Ectodermal cell (in vitro differentiated cells): ENCODE measurements around the gene ST6GAL1.
"Not testable (repeated sequence)": the region's sequence is repeated elsewhere in the genome, so short reads cannot be mapped to it uniquely, and the experiment has no call there.

Experiments used
- H3K27ac ChIP-seq: 2 replicates; pipeline ENCODE4 v1.7.0; 2013; ENCODE audit warnings: mild to moderate bottlenecking, low read depth, low read length; ENCODE audit not compliant: insufficient read depth, poor library complexity, severe bottlenecking
- H3K27me3 ChIP-seq: 2 replicates; pipeline ENCODE4 v1.7.0; 2013; ENCODE audit warnings: mild to moderate bottlenecking, low read length; ENCODE audit not compliant: insufficient read depth, control insufficient read depth, poor library complexity, severe bottlenecking
- H3K36me3 ChIP-seq: one replicate; pipeline ENCODE4 v1.7.0; 2013; ENCODE audit warnings: low read length; ENCODE audit not compliant: control insufficient read depth, insufficient read depth
- H3K4me1 ChIP-seq: one replicate; pipeline ENCODE4 v1.7.0; 2013; ENCODE audit warnings: low read length; ENCODE audit not compliant: control insufficient read depth, insufficient read depth
- H3K4me3 ChIP-seq: 2 replicates; pipeline ENCODE4 v1.7.0; 2013; ENCODE audit warnings: low read depth, low read length, control low read depth; ENCODE audit not compliant: insufficient read depth
- H3K9me3 ChIP-seq: 2 replicates; pipeline ENCODE4 v1.7.0; 2013; ENCODE audit warnings: mild to moderate bottlenecking, low read length, moderate library complexity; ENCODE audit not compliant: control insufficient read depth
- WGBS, 2 experiments: methylation state at CpG; one replicate each; pipeline ENCODE4 v1.1.7; 2013; ENCODE audit warnings: missing lambda C conversion rate in 2 of 2; 5-methylcytosine and 5-hydroxymethylcytosine counted together

ST6GAL1 gene

DNA sequence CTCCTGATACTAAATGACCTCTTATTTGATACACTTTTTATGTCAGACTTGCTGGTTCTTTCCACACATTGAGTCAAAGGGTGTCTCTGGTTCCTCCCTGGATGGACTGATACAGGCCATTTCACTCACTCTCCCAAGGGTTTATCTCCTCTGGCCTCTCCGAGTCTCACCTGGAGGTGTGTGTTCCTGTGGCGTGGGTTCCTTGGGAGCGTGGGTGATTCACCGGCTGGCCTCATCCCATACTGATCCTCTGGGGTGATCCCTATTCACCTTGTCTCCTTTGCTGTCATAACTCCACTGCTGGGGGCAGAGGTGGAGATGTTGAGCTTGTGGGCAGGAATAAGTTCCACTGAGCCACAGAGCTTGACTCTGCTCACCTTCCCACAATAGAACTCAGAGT is 61.1 kb downstream of the ST6GAL1 start:
- Histone ChIP-seq H3K4me1 (no peaks in the 10 kb centered on the region), H3K27ac (no peak overlapping the region), H3K36me3 (no peaks in the 10 kb centered on the region), H3K9me3 (no peaks in the 10 kb centered on the region), H3K4me3 (no peak overlapping the region), H3K27me3 (no peaks in the 10 kb centered on the region)
- 93 to 95% methylated on average over 4 of the region's 4 CpGs for WGBS, 2 experiments

GRCh38 chr3:186992096-186992495 is 61.8 kb downstream of the ST6GAL1 start:
- no CpG with 5 or more reads among the region's 1 CpG for WGBS, 2 experiments
- H3K4me3 ChIP-seq, H3K27me3 ChIP-seq, H3K36me3 ChIP-seq, H3K9me3 ChIP-seq, H3K27ac ChIP-seq, H3K4me1 ChIP-seq: not testable (repeated sequence)

- Histone ChIP-seq H3K36me3 (no peaks in the 10 kb centered on the region), H3K9me3 (no peaks in the 10 kb centered on the region), H3K4me1 (peaks cover under 1% of the 10 kb centered on the region), H3K4me3 (no peak overlapping the region), H3K27ac (no peak overlapping the region), H3K27me3 (no peaks in the 10 kb centered on the region)
- 95 to 96% methylated on average over 7 of the region's 7 CpGs for WGBS, 2 experiments
Observed at GRCh38 chr3:186993210-186993782, 63.0 kb downstream of the ST6GAL1 start.

GRCh38 chr3:186994000-186994955 is 64.0 kb downstream of the ST6GAL1 start:
- H3K27ac ChIP-seq, result no peak overlapping the region
- H3K36me3 ChIP-seq, result no peaks in the 10 kb centered on the region
- 91 to 94% methylated on average over 11 of the region's 11 CpGs for WGBS, 2 experiments
- H3K4me1 ChIP-seq, result peaks cover 10% of the 10 kb centered on the region
- no peak overlapping the region for H3K4me3 ChIP-seq
- H3K9me3 ChIP-seq, result no peaks in the 10 kb centered on the region
- H3K27me3 ChIP-seq, result no peaks in the 10 kb centered on the region

GRCh38 chr3:186996356-186996755 is 66.0 kb downstream of the ST6GAL1 start:
- 94 to 95% methylated on average over 6 of the region's 6 CpGs for WGBS, 2 experiments
- Histone ChIP-seq H3K27ac (no peak overlapping the region), H3K36me3 (no peaks in the 10 kb centered on the region), H3K4me3 (no peak overlapping the region), H3K9me3 (no peaks in the 10 kb centered on the region), H3K4me1 (peaks cover 10% of the 10 kb centered on the region), H3K27me3 (no peaks in the 10 kb centered on the region)

DNA sequence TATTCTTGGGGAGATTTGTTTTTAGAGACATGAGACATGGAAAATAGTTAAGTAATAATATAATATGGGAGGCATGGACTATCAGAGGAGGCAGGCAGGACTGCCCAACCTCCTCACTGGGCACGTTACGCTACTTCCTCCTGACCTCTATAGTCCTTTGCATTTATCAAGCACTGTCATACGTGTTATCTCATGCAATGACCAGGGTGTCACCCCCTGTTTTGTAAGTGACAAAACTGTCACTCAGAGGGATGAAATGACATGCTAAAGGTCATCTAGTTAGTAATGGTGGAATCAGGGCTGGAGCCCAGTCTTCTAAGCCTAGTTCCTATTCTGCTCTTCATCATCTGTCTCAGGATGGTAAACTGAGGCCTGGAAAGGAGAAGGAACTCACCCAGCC is 66.7 kb downstream of the ST6GAL1 start:
- Histone ChIP-seq H3K36me3 (no peaks in the 10 kb centered on the region), H3K9me3 (no peaks in the 10 kb centered on the region), H3K27me3 (no peaks in the 10 kb centered on the region), H3K27ac (no peak overlapping the region), H3K4me3 (no peak overlapping the region), H3K4me1 (peaks cover 10% of the 10 kb centered on the region)
- WGBS, 2 experiments, result 96 to 97% methylated on average over 3 of the region's 3 CpGs

DNA sequence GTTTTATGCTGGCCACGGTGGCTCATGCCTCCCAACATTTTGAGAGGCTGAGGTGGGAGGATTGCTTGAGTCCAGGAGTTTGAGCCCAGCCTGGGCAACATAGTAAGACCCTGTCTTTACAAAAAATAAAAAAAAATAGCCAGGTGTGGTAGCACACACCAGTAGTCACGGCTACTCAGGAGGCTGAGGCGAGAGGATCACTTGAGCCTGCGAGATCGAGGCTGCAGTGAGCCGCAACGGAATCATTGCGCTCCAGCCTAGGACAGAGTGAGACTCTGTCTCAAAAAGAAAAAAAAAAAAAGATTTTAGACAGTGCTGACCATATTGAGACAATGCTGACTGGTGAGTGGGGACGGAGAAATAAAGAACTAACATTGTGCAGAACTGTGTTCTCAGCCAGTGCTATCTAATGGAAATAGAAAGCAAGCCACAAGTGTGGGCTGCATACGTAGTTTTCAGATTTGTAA is 67.2 kb downstream of the ST6GAL1 start:
- no peaks in the 10 kb centered on the region for H3K36me3 ChIP-seq
- H3K4me3 ChIP-seq, result no peak overlapping the region
- 95 to 96% methylated on average over 10 of the region's 10 CpGs for WGBS, 2 experiments
- no peaks in the 10 kb centered on the region for H3K9me3 ChIP-seq
- H3K27me3 ChIP-seq, result no peaks in the 10 kb centered on the region
- H3K27ac ChIP-seq, result no peak overlapping the region
- H3K4me1 ChIP-seq, result peaks cover 10% of the 10 kb centered on the region

- 5 to 8% methylated on average over 8 to 9 of the region's 9 CpGs for WGBS, 2 experiments
- Histone ChIP-seq H3K4me3 (no peak overlapping the region), H3K4me1 (peaks cover 10% of the 10 kb centered on the region), H3K27me3 (no peaks in the 10 kb centered on the region), H3K36me3 (no peaks in the 10 kb centered on the region), H3K27ac (no peak overlapping the region), H3K9me3 (no peaks in the 10 kb centered on the region)
Observed at GRCh38 chr3:186998937-186999368, 68.6 kb downstream of the ST6GAL1 start.

DNA sequence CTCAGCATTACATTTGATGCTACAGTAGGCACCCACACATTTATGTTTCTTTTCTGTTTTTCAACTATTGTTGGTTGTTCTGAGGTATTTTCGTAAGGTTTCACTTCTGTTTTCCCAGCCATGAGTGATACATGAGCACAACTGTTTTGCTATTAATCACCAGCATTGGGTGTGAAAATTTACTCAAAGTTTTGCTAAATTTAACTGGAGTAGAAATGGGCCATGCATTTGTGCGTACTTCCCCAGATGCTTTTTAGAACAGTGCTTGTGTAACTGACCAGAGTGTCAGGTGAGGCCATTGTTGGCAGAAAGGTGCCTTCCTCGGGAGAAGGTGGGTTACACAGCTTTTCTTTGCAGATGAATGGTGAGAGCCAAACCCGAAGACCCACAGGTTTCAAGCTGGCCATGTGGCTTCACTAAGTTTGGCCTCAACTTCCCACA is 70.4 kb downstream of the ST6GAL1 start:
- Histone ChIP-seq H3K9me3 (no peaks in the 10 kb centered on the region), H3K4me1 (peaks cover 10% of the 10 kb centered on the region), H3K27ac (no peak overlapping the region), H3K4me3 (no peak overlapping the region), H3K36me3 (no peaks in the 10 kb centered on the region), H3K27me3 (no peaks in the 10 kb centered on the region)
- 95 to 96% methylated on average over 4 of the region's 4 CpGs for WGBS, 2 experiments

- 93 to 94% methylated on average over 4 of the region's 4 CpGs for WGBS, 2 experiments
- peaks cover 10% of the 10 kb centered on the region for H3K4me1 ChIP-seq
- H3K27me3 ChIP-seq, result no peaks in the 10 kb centered on the region
- H3K4me3 ChIP-seq, result no peak overlapping the region
- H3K9me3 ChIP-seq, result no peaks in the 10 kb centered on the region
- no peaks in the 10 kb centered on the region for H3K36me3 ChIP-seq
- H3K27ac ChIP-seq, result no peak overlapping the region
Observed at GRCh38 chr3:187002915-187003314, 72.6 kb downstream of the ST6GAL1 start.
